PC-3 (cell line): ENCODE measurements around the gene PCDHA5.

Experiments used
- EZH2phosphoT487 ChIP-seq: fragments of 300-600 bp; sonication (generic); IDR thresholded peaks from 2 replicates; pipeline ENCODE4 v1.6.1; 2018; ENCODE audit warnings: mild to moderate bottlenecking, antibody characterized with exemption, low read length, borderline replicate concordance
- TF ChIP-seq, protein P1 (sequence below): fragments of 300-600 bp; sonication (generic); conservative IDR thresholded peaks from 2 replicates; pipeline ENCODE4 v1.5.1; 2017; ENCODE audit warnings: antibody characterized with exemption, low read depth, mild to moderate bottlenecking, low read length

DNA sequence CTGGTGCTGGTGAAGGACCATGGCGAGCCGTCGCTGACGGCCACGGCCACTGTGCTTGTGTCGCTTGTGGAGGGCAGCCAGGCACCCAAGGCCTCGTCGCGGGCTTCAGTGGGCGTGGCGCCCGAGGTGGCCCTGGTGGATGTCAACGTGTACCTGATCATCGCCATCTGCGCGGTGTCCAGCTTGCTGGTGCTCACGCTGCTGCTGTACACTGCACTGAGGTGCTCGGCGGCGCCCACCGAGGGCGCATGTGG, 36.5 kb downstream of the PCDHA5 start:
- TF ChIP-seq, protein P1, sequence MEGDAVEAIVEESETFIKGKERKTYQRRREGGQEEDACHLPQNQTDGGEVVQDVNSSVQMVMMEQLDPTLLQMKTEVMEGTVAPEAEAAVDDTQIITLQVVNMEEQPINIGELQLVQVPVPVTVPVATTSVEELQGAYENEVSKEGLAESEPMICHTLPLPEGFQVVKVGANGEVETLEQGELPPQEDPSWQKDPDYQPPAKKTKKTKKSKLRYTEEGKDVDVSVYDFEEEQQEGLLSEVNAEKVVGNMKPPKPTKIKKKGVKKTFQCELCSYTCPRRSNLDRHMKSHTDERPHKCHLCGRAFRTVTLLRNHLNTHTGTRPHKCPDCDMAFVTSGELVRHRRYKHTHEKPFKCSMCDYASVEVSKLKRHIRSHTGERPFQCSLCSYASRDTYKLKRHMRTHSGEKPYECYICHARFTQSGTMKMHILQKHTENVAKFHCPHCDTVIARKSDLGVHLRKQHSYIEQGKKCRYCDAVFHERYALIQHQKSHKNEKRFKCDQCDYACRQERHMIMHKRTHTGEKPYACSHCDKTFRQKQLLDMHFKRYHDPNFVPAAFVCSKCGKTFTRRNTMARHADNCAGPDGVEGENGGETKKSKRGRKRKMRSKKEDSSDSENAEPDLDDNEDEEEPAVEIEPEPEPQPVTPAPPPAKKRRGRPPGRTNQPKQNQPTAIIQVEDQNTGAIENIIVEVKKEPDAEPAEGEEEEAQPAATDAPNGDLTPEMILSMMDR, result no peak
- no peak for TF ChIP-seq EZH2phosphoT487
